Keratinocyte (primary cell): ENCODE results near the gene TYRP1.

ENCODE experiments used
- CTCF ChIP-seq, 3 experiments: IDR thresholded peaks in 1 of 3; conservative IDR thresholded peaks in 1 of 3; optimal IDR thresholded peaks in 1 of 3; 2 replicates in 2 of 3; 3 replicates in 1 of 3; pipeline versions ENCODE3 to v1.5.1; 2011; ENCODE audit warnings: low read length in 3 of 3, mild to moderate bottlenecking in 3 of 3, moderate library complexity in 2 of 3, control low read depth in 1 of 3, inconsistent platforms in 1 of 3; ENCODE audit not compliant: insufficient read depth in 2 of 3; ENCODE audit errors: extremely low read depth in 1 of 3
- EZH2 ChIP-seq: IDR thresholded peaks from one replicate; pipeline ENCODE4 v1.6.1; 2012; ENCODE audit warnings: inconsistent platforms, mild to moderate bottlenecking, low read length, moderate library complexity

DNA sequence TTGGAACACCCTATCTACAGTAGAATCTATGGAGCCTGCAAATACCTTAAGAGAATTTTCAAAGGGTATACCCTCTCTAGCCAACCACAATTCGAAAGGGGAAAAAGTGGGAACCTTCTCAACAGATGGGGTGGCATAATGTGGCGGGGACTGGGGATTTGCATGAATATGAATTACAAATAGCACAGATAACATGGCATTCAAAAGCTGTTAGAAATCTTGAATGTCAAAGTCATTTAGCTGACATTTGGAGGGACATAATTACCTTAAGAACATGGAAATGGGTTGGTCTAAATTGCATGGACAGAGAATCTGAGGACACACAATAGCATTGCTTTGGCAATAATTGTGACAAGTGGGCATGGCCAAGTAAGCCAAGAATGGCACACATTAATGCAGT, 23.2 kb upstream of the TYRP1 start:
- TF ChIP-seq CTCF (optimal IDR thresholded peaks at IDR 0.05 in 1 of 3, IDR thresholded peaks at IDR 0.05 in 1 of 3, conservative IDR thresholded peaks at IDR 0.05 in 1 of 3; ENCODE audit: extremely low read depth in 1 of 3, insufficient read depth in 2 of 3, low read length in 3 of 3) (no peak), EZH2 (no peak)
